Activated CD8-positive, alpha-beta memory T cell treated with anti-CD3 and anti-CD28 coated beads, Interleukin-2, amount 50 U/mL, for 24 hours (primary cell): ENCODE data around the gene FAM227B.
"Not testable (repeated sequence)": the region's sequence is repeated elsewhere in the genome, so short reads cannot be mapped to it uniquely, and the experiment has no call there.

Source experiments
- DNase-seq: peaks from one replicate; pipeline ENCODE4 v3.0.0-alpha.2; 2020; ENCODE audit errors: extremely low read depth

Gene FAM227B

GRCh38 chr15:49492830-49493229 lies 127.8 kb downstream of the FAM227B start:
- no peak for DNase-seq

GRCh38 chr15:49492151-49492550 lies 128.5 kb downstream of the FAM227B start:
- no peak for DNase-seq

GRCh38 chr15:49490966-49491365 lies 129.7 kb downstream of the FAM227B start:
- no peak for DNase-seq

- DNase-seq = not testable (repeated sequence)
Measured at GRCh38 chr15:49485401-49485800, 135.2 kb downstream of the FAM227B start.

DNA sequence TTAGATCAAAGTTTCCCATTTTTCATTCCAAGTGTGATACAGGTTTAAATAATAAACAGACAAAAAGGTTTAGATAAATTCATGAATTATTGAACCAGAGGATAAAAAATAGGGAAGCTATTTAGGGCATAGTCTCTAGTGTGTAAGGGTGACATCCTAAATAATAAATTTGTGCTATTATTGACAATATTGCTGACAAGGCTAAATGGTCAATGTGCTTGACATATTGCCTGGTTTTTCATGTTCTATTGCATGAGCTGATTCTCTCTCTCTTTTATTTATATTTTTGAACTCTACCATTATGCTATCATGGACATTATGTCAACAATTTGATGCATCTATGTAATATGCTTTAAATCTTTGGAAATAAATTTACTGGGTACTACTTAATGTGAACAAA lies 141.6 kb downstream of the FAM227B start:
- not testable (repeated sequence) for DNase-seq

GRCh38 chr15:49478021-49478420 lies 142.6 kb downstream of the FAM227B start:
- not testable (repeated sequence) for DNase-seq

DNA sequence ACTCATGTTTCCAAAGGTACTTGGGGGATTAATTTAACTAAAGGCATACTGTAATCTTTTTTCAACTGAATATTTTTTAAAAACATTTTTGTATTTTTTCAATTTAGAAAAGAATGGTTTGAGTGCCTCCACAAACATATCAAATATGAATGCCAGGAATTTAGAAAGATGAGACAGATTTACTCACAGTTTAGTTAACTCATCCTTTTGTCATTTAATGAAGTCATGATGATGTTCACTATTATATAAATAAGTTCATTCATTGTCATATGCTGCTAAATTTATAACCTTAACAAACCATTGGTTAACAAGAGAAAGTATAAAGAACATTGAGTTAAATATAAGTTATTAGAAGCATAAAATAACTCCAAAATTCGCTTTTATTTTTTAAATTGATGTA lies 147.6 kb downstream of the FAM227B start:
- DNase-seq = no peak

DNA sequence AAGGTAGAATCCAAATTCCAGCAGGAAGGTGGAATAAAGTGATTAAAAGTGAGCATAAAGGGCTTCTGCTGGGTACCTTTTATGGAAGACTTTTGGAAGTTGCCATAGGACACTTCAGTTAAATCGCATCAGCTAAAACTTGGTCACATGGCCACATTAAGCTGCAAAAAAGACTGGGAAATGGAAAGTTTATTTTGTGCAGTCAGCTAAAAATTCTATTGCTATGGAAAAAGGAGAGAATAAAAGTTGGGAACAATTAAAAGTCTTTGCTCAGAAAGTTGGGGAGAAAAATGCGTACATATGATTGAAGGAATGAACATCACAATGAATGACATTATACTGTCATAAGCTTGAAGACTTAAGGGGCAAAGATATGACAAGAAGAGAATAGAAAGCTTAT lies 148.3 kb downstream of the FAM227B start:
- DNase-seq = no peak

DNA sequence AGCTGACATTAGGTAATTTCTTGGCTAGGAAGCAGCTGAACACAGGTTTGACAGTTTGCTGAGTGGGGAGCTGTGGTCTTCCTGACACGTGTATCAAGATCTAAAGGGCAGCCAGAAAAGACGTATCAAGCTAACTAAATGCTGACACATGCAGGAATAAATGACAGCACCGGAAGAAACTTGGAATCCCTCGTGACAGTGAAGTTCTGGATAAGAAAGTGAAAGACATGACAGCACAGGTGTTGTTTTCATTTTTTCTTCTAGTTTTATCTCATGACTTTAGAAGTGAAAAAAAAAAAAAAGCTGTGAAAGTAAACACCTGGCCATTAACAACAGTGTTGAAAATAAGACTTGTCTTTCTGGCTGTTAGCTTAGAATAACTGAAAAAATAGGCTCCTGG lies 148.9 kb downstream of the FAM227B start:
- no peak for DNase-seq

- DNase-seq = not testable (repeated sequence)
Measured at GRCh38 chr15:49471248-49471647, 149.4 kb downstream of the FAM227B start.

GRCh38 chr15:49468481-49468839 lies 152.2 kb downstream of the FAM227B start:
- no peak for DNase-seq

- DNase-seq = no peak
Measured at GRCh38 chr15:49467746-49468480, 152.7 kb downstream of the FAM227B start.

DNA sequence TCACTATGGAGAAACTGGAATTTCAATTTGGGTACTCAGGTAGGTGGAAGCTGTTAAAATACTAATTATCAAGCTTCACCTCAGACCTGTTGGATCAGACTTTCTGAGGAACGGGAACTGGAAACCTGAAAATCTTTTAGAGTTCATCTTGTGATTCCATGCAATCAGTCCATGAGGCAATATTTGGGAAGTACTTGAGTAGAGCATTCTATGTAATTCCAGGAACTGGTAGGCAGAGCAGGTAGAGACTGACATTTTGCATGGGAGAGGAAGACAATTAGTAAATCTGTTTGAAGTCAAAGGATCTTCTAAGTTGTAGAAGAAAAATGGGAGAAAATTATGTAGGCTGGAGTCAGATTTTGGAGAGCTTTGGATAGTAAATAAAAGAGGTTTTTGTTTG lies 154.5 kb downstream of the FAM227B start:
- DNase-seq = no peak

- DNase-seq = no peak
Measured at GRCh38 chr15:49464522-49464921, 156.1 kb downstream of the FAM227B start.

GRCh38 chr15:49462232-49462844 lies 158.3 kb downstream of the FAM227B start:
- DNase-seq = no peak

DNA sequence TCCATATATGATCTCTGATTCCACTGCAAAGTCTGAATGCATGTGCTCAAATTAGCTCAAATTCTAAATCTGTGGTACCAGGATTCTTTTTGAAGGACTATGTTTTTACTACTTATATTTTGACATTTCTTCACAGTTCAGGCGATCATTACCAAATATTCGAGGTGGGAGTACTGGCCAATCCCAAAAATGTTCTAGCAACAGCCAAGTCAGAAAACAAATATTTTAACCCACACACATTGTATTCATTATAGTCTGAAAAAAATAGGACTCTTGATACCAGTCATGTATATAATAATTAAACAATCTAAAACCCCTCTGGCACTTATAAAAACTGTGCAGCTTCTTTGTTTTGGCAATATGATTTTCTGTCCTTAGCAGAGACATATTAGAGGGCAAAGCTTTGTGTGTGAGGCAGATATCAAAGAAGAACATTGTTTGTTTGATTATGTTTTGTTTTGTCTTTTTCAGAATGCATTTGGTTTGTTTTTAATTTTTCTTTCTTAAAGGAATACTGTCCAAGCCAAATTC lies 160.1 kb downstream of the FAM227B start:
- no peak for DNase-seq

- DNase-seq = no peak
Measured at GRCh38 chr15:49458145-49458544, 162.5 kb downstream of the FAM227B start.

DNA sequence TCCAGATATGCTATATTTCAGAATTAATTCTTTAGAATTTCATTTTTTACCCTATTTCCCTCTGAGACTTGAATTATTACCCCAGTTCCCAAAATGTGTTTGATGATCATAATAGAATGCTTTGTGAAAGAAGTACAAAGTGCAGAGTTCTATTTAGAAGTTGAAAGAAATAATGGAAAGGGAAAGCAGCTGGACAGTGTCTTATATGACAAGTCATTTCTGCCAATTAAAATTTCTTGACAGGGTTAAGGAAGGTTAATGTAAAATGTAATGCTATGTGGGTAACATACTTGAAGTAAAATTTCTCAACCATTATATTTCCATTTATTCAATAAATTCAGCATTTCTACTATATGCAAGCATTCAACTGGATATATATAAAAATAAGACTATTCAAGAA lies 164.5 kb downstream of the FAM227B start:
- no peak for DNase-seq

DNA sequence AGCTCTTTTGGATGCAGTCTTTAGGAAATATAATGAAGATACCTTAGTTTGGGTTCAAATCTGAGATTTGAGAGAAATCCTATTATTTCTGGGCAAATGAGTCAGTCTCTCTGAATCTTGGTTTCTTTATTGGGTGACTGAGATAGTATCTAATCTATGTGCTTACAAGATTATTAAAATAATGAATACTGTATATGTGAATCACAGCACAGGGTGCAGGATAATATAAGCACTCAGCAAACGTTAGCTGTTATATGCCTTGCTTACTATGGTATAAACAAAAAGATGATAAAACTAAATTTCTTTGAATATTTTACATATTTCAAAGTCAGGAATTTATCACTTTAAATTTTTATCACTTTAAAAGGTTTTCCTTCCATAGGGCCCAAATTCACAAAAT lies 168.0 kb downstream of the FAM227B start:
- no peak for DNase-seq

DNA sequence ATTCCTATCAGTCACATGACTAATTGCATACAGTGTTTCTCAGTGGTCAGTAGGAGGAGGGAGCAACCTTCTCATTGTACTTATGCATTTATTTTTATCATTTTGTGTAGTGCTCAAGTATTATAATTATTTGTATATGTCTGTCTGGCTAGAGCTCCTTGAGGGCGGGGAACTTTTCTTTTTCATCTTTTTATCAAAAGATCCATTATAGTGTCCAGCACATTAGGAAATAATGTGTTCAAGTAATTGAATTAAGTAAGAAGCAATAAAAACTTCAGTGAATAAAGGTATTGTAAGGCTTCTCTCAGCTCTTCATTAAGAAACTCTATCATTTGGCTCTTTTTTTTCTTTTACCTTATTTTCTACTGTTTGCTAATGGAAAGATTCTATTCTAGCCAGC lies 178.8 kb downstream of the FAM227B start:
- DNase-seq = no peak

GRCh38 chr15:49441356-49441755 lies 179.3 kb downstream of the FAM227B start:
- no peak for DNase-seq

GRCh38 chr15:49439678-49440395 lies 180.8 kb downstream of the FAM227B start:
- DNase-seq = no peak
